ENCODE results near the gene CHST1. TPM values are rescaled to one million over a fixed set of nuclear protein-coding genes. Genes with fewer than 3 reads are reported as not detected.

The CHST1 gene
- total RNA-seq, 1 donor from 2014 or later = 2.6 TPM

DNA sequence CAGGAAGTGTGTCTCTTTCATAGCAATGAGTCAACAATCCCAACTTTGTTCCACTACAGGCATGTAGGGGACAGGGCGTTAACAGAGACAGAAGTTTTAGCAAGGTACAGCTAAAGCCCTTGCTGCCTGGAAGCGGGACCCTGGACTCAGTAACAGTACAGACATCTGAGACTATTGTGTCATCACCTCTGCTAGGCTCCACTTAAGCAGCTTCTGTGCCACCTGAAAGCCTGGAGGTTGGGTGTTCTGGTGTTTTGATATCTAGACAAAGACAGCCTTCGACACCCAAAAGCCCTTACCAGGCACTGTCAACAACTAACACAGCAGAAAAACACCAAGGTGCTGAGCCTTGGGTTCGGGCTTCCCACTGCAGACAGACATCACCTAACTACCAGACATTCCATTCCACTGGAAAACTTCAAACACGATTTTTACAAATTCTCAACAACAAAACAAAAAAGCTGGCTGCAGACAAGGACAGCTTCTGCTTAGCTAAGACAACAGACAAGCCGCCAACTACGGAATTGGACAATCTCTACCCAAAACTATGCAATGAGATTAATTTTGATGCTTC, 20.6 kb upstream of the CHST1 start:
- H3K79me2 ChIP-seq (ENCODE audit: insufficient read depth, low read length) = no peaks in the 10 kb centered on the region
- no peak overlapping the region for H3K4me2 ChIP-seq (ENCODE audit: low read length)
- DNase-seq (ENCODE audit: low read depth) (no peak), FAIRE-seq (no peak)
- H3K9me3 Mint-ChIP-seq (ENCODE audit: unreplicated experiment) = peaks cover 2% of the 10 kb centered on the region
- peaks cover 68% of the 10 kb centered on the region for H3K27me3 Mint-ChIP-seq (ENCODE audit: low read depth, unreplicated experiment)
- no peak overlapping the region for H3K4me3 Mint-ChIP-seq (ENCODE audit: unreplicated experiment)
- H3K4me3 ChIP-seq (ENCODE audit: insufficient read depth, low read depth, low read length) = no peak overlapping the region
- no peaks in the 10 kb centered on the region for H3K36me3 Mint-ChIP-seq (ENCODE audit: low read depth, unreplicated experiment)
- H3K9ac ChIP-seq (ENCODE audit: low read length) = no peak overlapping the region
- H3K4me1 Mint-ChIP-seq (ENCODE audit: low read depth, unreplicated experiment) = peaks cover 4% of the 10 kb centered on the region
- H3K27me3 ChIP-seq (ENCODE audit: insufficient read depth, low read length) = peaks cover 28% of the 10 kb centered on the region
- H3K4me1 ChIP-seq (ENCODE audit: insufficient read depth, low read length) = no peaks in the 10 kb centered on the region
- TF ChIP-seq, protein P1, sequence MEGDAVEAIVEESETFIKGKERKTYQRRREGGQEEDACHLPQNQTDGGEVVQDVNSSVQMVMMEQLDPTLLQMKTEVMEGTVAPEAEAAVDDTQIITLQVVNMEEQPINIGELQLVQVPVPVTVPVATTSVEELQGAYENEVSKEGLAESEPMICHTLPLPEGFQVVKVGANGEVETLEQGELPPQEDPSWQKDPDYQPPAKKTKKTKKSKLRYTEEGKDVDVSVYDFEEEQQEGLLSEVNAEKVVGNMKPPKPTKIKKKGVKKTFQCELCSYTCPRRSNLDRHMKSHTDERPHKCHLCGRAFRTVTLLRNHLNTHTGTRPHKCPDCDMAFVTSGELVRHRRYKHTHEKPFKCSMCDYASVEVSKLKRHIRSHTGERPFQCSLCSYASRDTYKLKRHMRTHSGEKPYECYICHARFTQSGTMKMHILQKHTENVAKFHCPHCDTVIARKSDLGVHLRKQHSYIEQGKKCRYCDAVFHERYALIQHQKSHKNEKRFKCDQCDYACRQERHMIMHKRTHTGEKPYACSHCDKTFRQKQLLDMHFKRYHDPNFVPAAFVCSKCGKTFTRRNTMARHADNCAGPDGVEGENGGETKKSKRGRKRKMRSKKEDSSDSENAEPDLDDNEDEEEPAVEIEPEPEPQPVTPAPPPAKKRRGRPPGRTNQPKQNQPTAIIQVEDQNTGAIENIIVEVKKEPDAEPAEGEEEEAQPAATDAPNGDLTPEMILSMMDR (IDR thresholded peaks at IDR 0.05; ENCODE audit: insufficient read depth, low read depth, low read length) = no peak
- no peak for TF ChIP-seq EZH2 (IDR thresholded peaks at IDR 0.05; ENCODE audit: insufficient read depth, low read length)
- H3K27ac ChIP-seq (ENCODE audit: low read depth, low read length) = no peak overlapping the region
- H2AFZ ChIP-seq (ENCODE audit: low read depth, low read length) = no peak overlapping the region
- no peak overlapping the region for H3K27ac Mint-ChIP-seq (ENCODE audit: unreplicated experiment)
- no peaks in the 10 kb centered on the region for H3K9me3 ChIP-seq (ENCODE audit: insufficient read depth, low read depth, low read length)
- H3K36me3 ChIP-seq (ENCODE audit: insufficient read depth, low read length) = no peaks in the 10 kb centered on the region
- H4K20me1 ChIP-seq (ENCODE audit: insufficient read depth, low read length) = no peaks in the 10 kb centered on the region

GRCh38 chr11:45684440-45684839, 19.0 kb upstream of the CHST1 start:
- no peaks in the 10 kb centered on the region for H3K79me2 ChIP-seq (ENCODE audit: insufficient read depth, low read length)
- H3K27me3 Mint-ChIP-seq (ENCODE audit: low read depth, unreplicated experiment) = peaks cover 72% of the 10 kb centered on the region
- DNase-seq (ENCODE audit: low read depth) = no peak
- no peak overlapping the region for H3K27ac Mint-ChIP-seq (ENCODE audit: unreplicated experiment)
- no peak overlapping the region for H3K4me2 ChIP-seq (ENCODE audit: low read length)
- no peak overlapping the region for H2AFZ ChIP-seq (ENCODE audit: low read depth, low read length)
- H3K9me3 ChIP-seq (ENCODE audit: insufficient read depth, low read depth, low read length) = no peaks in the 10 kb centered on the region
- peaks cover 2% of the 10 kb centered on the region for H3K9me3 Mint-ChIP-seq (ENCODE audit: unreplicated experiment)
- no peak for FAIRE-seq
- no peaks in the 10 kb centered on the region for H3K36me3 Mint-ChIP-seq (ENCODE audit: low read depth, unreplicated experiment)
- H3K27me3 ChIP-seq (ENCODE audit: insufficient read depth, low read length) = peaks cover 26% of the 10 kb centered on the region
- H3K9ac ChIP-seq (ENCODE audit: low read length) = no peak overlapping the region
- H3K4me1 Mint-ChIP-seq (ENCODE audit: low read depth, unreplicated experiment) = peaks cover 4% of the 10 kb centered on the region
- H3K4me1 ChIP-seq (ENCODE audit: insufficient read depth, low read length) = no peaks in the 10 kb centered on the region
- H3K27ac ChIP-seq (ENCODE audit: low read depth, low read length) = no peak overlapping the region
- TF ChIP-seq EZH2 (IDR thresholded peaks at IDR 0.05; ENCODE audit: insufficient read depth, low read length) = no peak
- TF ChIP-seq, protein P1 (IDR thresholded peaks at IDR 0.05; ENCODE audit: insufficient read depth, low read depth, low read length) = no peak
- no peak overlapping the region for H3K4me3 ChIP-seq (ENCODE audit: insufficient read depth, low read depth, low read length)
- H3K4me3 Mint-ChIP-seq (ENCODE audit: unreplicated experiment) = no peak overlapping the region
- H3K36me3 ChIP-seq (ENCODE audit: insufficient read depth, low read length) = no peaks in the 10 kb centered on the region
- no peaks in the 10 kb centered on the region for H4K20me1 ChIP-seq (ENCODE audit: insufficient read depth, low read length)

DNA sequence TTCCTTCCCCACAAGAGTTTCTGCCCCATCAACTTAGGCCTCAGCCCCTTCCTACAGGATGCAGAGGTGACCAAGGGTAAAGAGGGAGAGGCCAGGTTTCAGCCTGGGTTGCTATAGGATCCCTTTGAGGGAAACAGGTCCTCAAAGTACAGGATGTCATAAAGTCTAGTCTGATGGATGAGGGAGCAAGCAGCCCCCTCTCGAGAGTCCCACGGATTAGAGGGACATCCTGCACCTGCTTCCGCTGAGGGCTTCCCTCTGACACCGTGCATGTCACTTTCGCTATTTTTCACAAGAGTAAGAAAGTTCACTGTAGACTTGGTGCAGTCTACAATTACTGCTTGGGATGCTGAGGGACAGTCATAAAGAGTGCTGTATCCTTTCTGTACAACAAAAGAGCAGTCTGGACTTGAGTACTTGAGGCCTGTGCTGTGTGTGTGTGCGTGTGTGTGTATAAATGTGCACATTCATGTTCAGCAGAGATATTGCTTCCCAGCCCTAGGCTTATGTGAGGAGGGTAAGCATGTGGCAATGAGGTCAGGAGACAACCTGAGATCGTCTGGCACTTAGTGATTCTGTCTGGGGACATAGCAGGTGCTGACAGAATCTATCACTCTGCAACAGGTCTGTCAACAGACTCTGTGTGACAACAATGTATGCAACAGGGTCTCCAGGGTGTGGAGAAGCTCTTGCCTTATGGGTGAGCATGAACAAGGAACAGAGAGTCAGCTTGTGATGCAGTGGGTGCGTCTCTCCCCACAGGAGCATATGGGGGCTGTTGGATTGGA, 18.0 kb upstream of the CHST1 start:
- Mint-ChIP-seq H3K27ac (ENCODE audit: unreplicated experiment) (no peak overlapping the region), H3K4me1 (ENCODE audit: low read depth, unreplicated experiment) (peaks cover 4% of the 10 kb centered on the region)
- no peak overlapping the region for H2AFZ ChIP-seq (ENCODE audit: low read depth, low read length)

More for the DNA sequence above, 18.0 kb upstream of the CHST1 start:
- Mint-ChIP-seq H3K4me3 (ENCODE audit: unreplicated experiment) (no peak overlapping the region), H3K27me3 (ENCODE audit: low read depth, unreplicated experiment) (peaks cover 69% of the 10 kb centered on the region), H3K9me3 (ENCODE audit: unreplicated experiment) (peaks cover 2% of the 10 kb centered on the region), H3K36me3 (ENCODE audit: low read depth, unreplicated experiment) (peaks cover 1% of the 10 kb centered on the region)
- H4K20me1 ChIP-seq (ENCODE audit: insufficient read depth, low read length) = no peaks in the 10 kb centered on the region
- no peaks in the 10 kb centered on the region for H3K9me3 ChIP-seq (ENCODE audit: insufficient read depth, low read depth, low read length)
- H3K4me3 ChIP-seq (ENCODE audit: insufficient read depth, low read depth, low read length) = no peak overlapping the region
- TF ChIP-seq EZH2 (IDR thresholded peaks at IDR 0.05; ENCODE audit: insufficient read depth, low read length) = no peak
- TF ChIP-seq, protein P1 (IDR thresholded peaks at IDR 0.05; ENCODE audit: insufficient read depth, low read depth, low read length) = no peak
- no peak for DNase-seq (ENCODE audit: low read depth)
- H3K27me3 ChIP-seq (ENCODE audit: insufficient read depth, low read length) = peaks cover 26% of the 10 kb centered on the region
- no peaks in the 10 kb centered on the region for H3K4me1 ChIP-seq (ENCODE audit: insufficient read depth, low read length)
- no peaks in the 10 kb centered on the region for H3K79me2 ChIP-seq (ENCODE audit: insufficient read depth, low read length)
- H3K36me3 ChIP-seq (ENCODE audit: insufficient read depth, low read length) = no peaks in the 10 kb centered on the region
- FAIRE-seq = no peak
- H3K4me2 ChIP-seq (ENCODE audit: low read length) = no peak overlapping the region
- no peak overlapping the region for H3K27ac ChIP-seq (ENCODE audit: low read depth, low read length)
- H3K9ac ChIP-seq (ENCODE audit: low read length) = no peak overlapping the region

All from astrocyte (in vitro differentiated cells and primary cell).